Liver (tissue), 9 donors: ENCODE results near the gene SBK3. TPM values are rescaled to one million over a fixed set of nuclear protein-coding genes. Genes with fewer than 3 reads are reported as not detected.

Experiments used
- DNase-seq: peaks from one replicate; pipeline ENCODE4 v3.0.0-alpha.2; 2017; ENCODE audit warnings: low spot score
- H3K27ac ChIP-seq, 2 donors: one replicate each; pipeline ENCODE4 v1.7.0; 2013; ENCODE audit warnings: inconsistent platforms in 2 of 2, low read length in 2 of 2, control low read depth in 1 of 2, low read depth in 1 of 2, mild to moderate bottlenecking in 1 of 2
- H3K27me3 ChIP-seq, 4 donors: one replicate each; pipeline versions ENCODE4 v1.6.1 to v1.7.0; 2013; ENCODE audit warnings: low read length in 3 of 4, inconsistent platforms in 1 of 4, mild to moderate bottlenecking in 1 of 4, moderate library complexity in 1 of 4; ENCODE audit not compliant: control insufficient read depth in 4 of 4, insufficient read depth in 4 of 4
- H3K36me3 ChIP-seq, 4 donors: one replicate each; pipeline versions ENCODE4 v1.6.1 to v1.7.0; 2013; ENCODE audit warnings: low read length in 3 of 4, mild to moderate bottlenecking in 3 of 4, low read depth in 1 of 4, moderate library complexity in 1 of 4; ENCODE audit not compliant: control insufficient read depth in 4 of 4, insufficient read depth in 3 of 4
- H3K4me1 ChIP-seq, 4 donors: one replicate each; pipeline versions ENCODE4 v1.6.1 to v1.7.0; 2013; ENCODE audit warnings: low read length in 3 of 4, mild to moderate bottlenecking in 3 of 4, moderate library complexity in 1 of 4; ENCODE audit not compliant: control insufficient read depth in 4 of 4, insufficient read depth in 4 of 4
- H3K4me3 ChIP-seq, 3 donors: one replicate each; pipeline versions ENCODE4 v1.6.1 to v1.7.0; 2013; ENCODE audit warnings: low read length in 3 of 3, control low read depth in 1 of 3, low read depth in 1 of 3, mild to moderate bottlenecking in 1 of 3
- H3K9ac ChIP-seq, 2 donors: one replicate each; pipeline ENCODE4 v1.7.0; 2013; ENCODE audit warnings: low read length in 2 of 2, mild to moderate bottlenecking in 2 of 2, moderate library complexity in 2 of 2, control low read depth in 1 of 2, low read depth in 1 of 2
- H3K9me3 ChIP-seq, 4 donors: one replicate each; pipeline versions ENCODE4 v1.6.1 to v1.7.0; 2013; ENCODE audit warnings: low read length in 3 of 4; ENCODE audit not compliant: control insufficient read depth in 4 of 4
- GABPA ChIP-seq, 2 donors: IDR thresholded peaks in 1 of 2; conservative IDR thresholded peaks in 1 of 2; 2 replicates each; pipeline ENCODE4 v1.6.1; 2016; ENCODE audit warnings: antibody characterized with exemption in 2 of 2, mild to moderate bottlenecking in 1 of 2, moderate library complexity in 1 of 2
- HNF4A ChIP-seq, 2 donors: conservative IDR thresholded peaks; 2 replicates each; pipeline ENCODE4 v1.6.1; 2016; ENCODE audit warnings: antibody characterized with exemption in 2 of 2, mild to moderate bottlenecking in 2 of 2
- HNF4G ChIP-seq: IDR thresholded peaks from 2 replicates; pipeline ENCODE4 v1.6.1; 2016; ENCODE audit warnings: antibody characterized with exemption
- JUND ChIP-seq, 2 donors: IDR thresholded peaks; 2 replicates each; pipeline ENCODE4 v1.6.1; 2016; ENCODE audit warnings: antibody characterized with exemption in 2 of 2
- RAD21 ChIP-seq, 2 donors: IDR thresholded peaks; 2 replicates each; pipeline ENCODE4 v1.6.1; 2016; ENCODE audit warnings: antibody characterized with exemption in 2 of 2, mild to moderate bottlenecking in 2 of 2
- RXRA ChIP-seq, 2 donors: IDR thresholded peaks; 2 replicates each; pipeline ENCODE4 v1.6.1; 2017 to 2018; ENCODE audit warnings: antibody characterized with exemption in 2 of 2, mild to moderate bottlenecking in 1 of 2
- WGBS: extraction: QIAGEN DNeasy Blood & Tissue Kit; methylation state at CpG from one replicate; pipeline ENCODE4 v1.1.7; 2013; 5-methylcytosine and 5-hydroxymethylcytosine counted together
- polyA plus RNA-seq, 2 donors: library from polyadenylated mRNA; stranded (reverse) in 1 of 2; unstranded in 1 of 2; fragments of 200-250 nt in 1 of 2; fragments of >200 nt in 1 of 2; fragmentation: Nextera tagmentation in 1 of 2; extraction: Ambion mirVana in 1 of 2; gene quantifications; one replicate each; pipeline versions ENCODE4 v1.2.1 to v1.2.3, GENCODE V29; 2013 to 2015
- total RNA-seq, 2 donors: library from RNA; depleted of rRNA; stranded (reverse); fragments of >200 nt; gene quantifications; one replicate each; pipeline ENCODE4 v1.2.3, GENCODE V29; 2014
- TF ChIP-seq, protein P1 (sequence below): fragments of 150-350 bp; IDR thresholded peaks from 2 replicates; pipeline ENCODE4 v1.5.1; 2017; ENCODE audit warnings: improper control_type of control experiment, low read depth, low read length; ENCODE audit not compliant: missing input control
- TF ChIP-seq, protein P2 (sequence below): IDR thresholded peaks from 2 replicates; pipeline ENCODE4 v1.6.1; 2016; ENCODE audit warnings: antibody characterized with exemption, mild to moderate bottlenecking
- donor health status: healthy.
- donor health status: healthy.
- donor health status: healthy.
- donor health status: healthy.
- donor health status: healthy.

The SBK3 gene
- total and polyA plus RNA-seq, 4 donors = 0.03 TPM; not detected in 3

DNA sequence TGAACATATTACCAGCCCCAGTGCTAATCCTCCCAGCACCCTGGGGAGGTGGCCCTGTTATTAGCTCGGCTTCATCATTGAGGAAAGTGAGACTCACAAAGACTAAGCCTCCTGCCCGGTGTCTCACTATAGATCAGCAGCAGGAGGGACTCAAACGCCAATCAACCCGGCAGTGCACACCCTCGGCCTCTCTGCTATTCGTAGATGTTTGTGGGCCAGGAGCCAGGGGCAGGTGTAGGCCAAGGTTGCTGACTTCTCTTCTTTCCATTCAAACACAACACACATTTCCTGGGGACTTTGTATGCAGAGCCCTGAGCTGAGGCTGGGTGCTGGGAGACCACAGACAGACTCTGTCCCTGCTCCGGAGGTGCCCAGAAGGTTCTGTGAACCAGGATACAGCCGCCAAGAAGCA lies 9.4 kb upstream of the SBK3 start (continued):
- TF ChIP-seq, protein P1, sequence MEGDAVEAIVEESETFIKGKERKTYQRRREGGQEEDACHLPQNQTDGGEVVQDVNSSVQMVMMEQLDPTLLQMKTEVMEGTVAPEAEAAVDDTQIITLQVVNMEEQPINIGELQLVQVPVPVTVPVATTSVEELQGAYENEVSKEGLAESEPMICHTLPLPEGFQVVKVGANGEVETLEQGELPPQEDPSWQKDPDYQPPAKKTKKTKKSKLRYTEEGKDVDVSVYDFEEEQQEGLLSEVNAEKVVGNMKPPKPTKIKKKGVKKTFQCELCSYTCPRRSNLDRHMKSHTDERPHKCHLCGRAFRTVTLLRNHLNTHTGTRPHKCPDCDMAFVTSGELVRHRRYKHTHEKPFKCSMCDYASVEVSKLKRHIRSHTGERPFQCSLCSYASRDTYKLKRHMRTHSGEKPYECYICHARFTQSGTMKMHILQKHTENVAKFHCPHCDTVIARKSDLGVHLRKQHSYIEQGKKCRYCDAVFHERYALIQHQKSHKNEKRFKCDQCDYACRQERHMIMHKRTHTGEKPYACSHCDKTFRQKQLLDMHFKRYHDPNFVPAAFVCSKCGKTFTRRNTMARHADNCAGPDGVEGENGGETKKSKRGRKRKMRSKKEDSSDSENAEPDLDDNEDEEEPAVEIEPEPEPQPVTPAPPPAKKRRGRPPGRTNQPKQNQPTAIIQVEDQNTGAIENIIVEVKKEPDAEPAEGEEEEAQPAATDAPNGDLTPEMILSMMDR = no peak
- TF ChIP-seq JUND (IDR thresholded peaks at IDR 0.05) (no peak), HNF4A (conservative IDR thresholded peaks at IDR 0.05) (no peak)

DNA sequence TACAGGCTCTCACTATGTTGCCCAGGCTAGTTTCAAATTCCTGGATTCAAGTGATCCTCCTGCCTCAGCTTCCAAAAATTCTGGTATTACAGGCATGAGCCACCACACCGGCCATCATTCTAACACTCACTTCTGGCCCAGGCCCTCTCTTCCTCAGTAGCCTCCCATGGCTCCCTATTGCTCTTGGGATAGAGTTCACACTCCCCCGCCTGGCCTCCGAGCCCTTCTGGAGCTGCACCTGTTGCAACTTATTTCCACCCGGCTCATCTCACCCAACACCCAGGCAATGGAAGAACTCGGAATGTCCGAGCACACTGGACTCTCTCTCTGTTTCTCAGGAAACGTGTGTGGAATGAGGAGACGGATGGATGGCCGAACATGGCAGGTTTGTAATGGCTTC lies 9.0 kb upstream of the SBK3 start:
- TF ChIP-seq GABPA (IDR thresholded peaks at IDR 0.05 in 1 of 2, conservative IDR thresholded peaks at IDR 0.05 in 1 of 2) = no peak
- TF ChIP-seq HNF4G = no peak
- Histone ChIP-seq H3K27me3 (peaks cover 0 to 5% (median 2%) of the 10 kb centered on the region in 4 donors), H3K9ac (no peak overlapping the region), H3K9me3 (no peaks in the 10 kb centered on the region), H3K27ac (no peak overlapping the region), H3K36me3 (no peaks in the 10 kb centered on the region), H3K4me3 (no peak overlapping the region), H3K4me1 (no peaks in the 10 kb centered on the region)
- DNase-seq = no peak
- WGBS = 91% methylated on average over 9 of the region's 9 CpGs

DNA sequence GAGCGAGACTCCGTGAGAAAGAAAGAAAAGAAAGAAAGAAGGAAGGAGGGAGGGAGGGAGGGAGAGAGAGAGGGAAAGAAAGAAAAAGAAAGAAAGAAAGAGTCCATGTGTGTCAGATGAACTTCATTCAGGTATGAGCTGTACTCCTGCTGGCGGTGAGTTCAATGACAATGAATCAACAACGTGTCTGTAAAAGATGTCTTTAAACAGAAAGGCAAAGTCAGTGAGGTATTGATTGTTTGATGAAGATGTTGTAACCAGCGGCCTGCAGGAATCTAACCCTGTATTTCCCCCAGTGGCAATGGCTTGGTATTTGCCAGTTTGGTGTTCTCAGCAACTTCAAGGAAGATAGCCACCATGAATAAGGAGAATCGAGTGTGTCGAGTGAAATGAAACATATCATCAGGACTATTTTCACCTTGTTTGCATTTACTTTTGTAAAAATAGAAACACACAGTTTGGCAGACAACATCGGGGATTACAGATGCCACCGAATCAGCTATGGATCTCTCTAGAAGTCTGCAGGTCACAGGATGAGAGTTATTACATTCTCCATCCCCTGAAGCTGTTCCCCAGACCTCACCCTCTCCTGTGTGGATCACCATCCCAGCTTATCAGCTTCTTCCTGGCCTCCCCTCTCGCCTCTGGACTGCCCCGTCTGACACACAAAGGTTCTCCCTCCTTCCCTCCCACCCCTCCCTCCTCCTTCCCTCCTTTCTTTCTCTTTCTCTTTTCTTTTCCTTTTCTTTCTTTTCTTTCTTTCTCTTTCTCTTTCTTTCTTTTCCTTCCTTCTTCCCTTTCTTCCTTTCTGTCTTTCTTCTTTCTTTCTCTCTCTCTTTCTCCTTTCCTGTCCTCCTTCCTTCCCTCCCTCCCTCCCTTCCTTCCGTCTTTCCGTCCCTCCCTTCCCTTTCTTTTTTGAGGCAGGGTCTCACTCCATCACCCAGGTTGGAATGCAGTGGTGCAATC lies 8.2 kb upstream of the SBK3 start:
- H3K27ac ChIP-seq = no peak overlapping the region
- no peak for DNase-seq
- H3K9me3 ChIP-seq = no peaks in the 10 kb centered on the region
- H3K9ac ChIP-seq = no peak overlapping the region
- H3K4me3 ChIP-seq = no peak overlapping the region
- H3K27me3 ChIP-seq = peaks cover 0 to 5% (median 2%) of the 10 kb centered on the region in 4 donors
- WGBS = 54% methylated on average over 13 of the region's 13 CpGs
- TF ChIP-seq, protein P2, sequence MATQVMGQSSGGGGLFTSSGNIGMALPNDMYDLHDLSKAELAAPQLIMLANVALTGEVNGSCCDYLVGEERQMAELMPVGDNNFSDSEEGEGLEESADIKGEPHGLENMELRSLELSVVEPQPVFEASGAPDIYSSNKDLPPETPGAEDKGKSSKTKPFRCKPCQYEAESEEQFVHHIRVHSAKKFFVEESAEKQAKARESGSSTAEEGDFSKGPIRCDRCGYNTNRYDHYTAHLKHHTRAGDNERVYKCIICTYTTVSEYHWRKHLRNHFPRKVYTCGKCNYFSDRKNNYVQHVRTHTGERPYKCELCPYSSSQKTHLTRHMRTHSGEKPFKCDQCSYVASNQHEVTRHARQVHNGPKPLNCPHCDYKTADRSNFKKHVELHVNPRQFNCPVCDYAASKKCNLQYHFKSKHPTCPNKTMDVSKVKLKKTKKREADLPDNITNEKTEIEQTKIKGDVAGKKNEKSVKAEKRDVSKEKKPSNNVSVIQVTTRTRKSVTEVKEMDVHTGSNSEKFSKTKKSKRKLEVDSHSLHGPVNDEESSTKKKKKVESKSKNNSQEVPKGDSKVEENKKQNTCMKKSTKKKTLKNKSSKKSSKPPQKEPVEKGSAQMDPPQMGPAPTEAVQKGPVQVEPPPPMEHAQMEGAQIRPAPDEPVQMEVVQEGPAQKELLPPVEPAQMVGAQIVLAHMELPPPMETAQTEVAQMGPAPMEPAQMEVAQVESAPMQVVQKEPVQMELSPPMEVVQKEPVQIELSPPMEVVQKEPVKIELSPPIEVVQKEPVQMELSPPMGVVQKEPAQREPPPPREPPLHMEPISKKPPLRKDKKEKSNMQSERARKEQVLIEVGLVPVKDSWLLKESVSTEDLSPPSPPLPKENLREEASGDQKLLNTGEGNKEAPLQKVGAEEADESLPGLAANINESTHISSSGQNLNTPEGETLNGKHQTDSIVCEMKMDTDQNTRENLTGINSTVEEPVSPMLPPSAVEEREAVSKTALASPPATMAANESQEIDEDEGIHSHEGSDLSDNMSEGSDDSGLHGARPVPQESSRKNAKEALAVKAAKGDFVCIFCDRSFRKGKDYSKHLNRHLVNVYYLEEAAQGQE = no peak
- TF ChIP-seq RXRA (IDR thresholded peaks at IDR 0.05) (no peak), GABPA (IDR thresholded peaks at IDR 0.05 in 1 of 2, conservative IDR thresholded peaks at IDR 0.05 in 1 of 2) (no peak), RAD21 (IDR thresholded peaks at IDR 0.05) (peak in 1 of 2 donors; percentile 10), HNF4A (conservative IDR thresholded peaks at IDR 0.05) (no peak)
- TF ChIP-seq, protein P1 = no peak
- H3K36me3 ChIP-seq = no peaks in the 10 kb centered on the region
- no peaks in the 10 kb centered on the region for H3K4me1 ChIP-seq
